GM10266 (cell line): ENCODE results near the gene ENDOD1.

Experiments
- DNase-seq: peaks from one replicate; pipeline ENCODE4 v3.0.0; 2012; ENCODE audit errors: extremely low spot score
- CTCF ChIP-seq: IDR thresholded peaks from 2 replicates; pipeline ENCODE4 v1.5.1; 2012; ENCODE audit warnings: mild to moderate bottlenecking, low read depth; ENCODE audit not compliant: control insufficient read depth, insufficient read depth; ENCODE audit errors: missing control alignments

The ENDOD1 gene

GRCh38 chr11:95115597-95115996, 26.0 kb downstream of the ENDOD1 start:
- TF ChIP-seq CTCF = no peak
- no peak for DNase-seq

- DNase-seq = no peak
- no peak for TF ChIP-seq CTCF
These were observed 29.9 kb downstream of the ENDOD1 start for GRCh38 chr11:95119361-95120060.

GRCh38 chr11:95121698-95122097, 32.1 kb downstream of the ENDOD1 start:
- DNase-seq = no peak
- TF ChIP-seq CTCF = no peak

GRCh38 chr11:95123556-95123955, 33.9 kb downstream of the ENDOD1 start:
- no peak for DNase-seq
- TF ChIP-seq CTCF = no peak

- TF ChIP-seq CTCF = no peak
- DNase-seq = no peak
These were observed 39.0 kb downstream of the ENDOD1 start for GRCh38 chr11:95128602-95129001.

GRCh38 chr11:95132956-95133355, 43.3 kb downstream of the ENDOD1 start:
- no peak for TF ChIP-seq CTCF
- DNase-seq = no peak

- no peak for TF ChIP-seq CTCF
- no peak for DNase-seq
These were observed 44.8 kb downstream of the ENDOD1 start for GRCh38 chr11:95134491-95134890.
